Uterus (tissue), 4 donors: ENCODE data around the gene CEBPG. TPM values are rescaled to one million over a fixed set of nuclear protein-coding genes. Genes with fewer than 3 reads are reported as not detected.

Experiments used
- DNase-seq, 2 donors: peaks; one replicate each; pipeline ENCODE4 v3.0.0-alpha.2; 2019 to 2020
- H3K27ac ChIP-seq, 2 donors: fragments of 200-600 bp; sonication (generic); 1 replicate in 1 of 2; 2 replicates in 1 of 2; pipeline ENCODE4 v1.5.1; 2016 to 2018
- H3K27me3 ChIP-seq, 2 donors: fragments of 200-600 bp; sonication (generic); one replicate each; pipeline ENCODE4 v1.5.1; 2018 to 2019; ENCODE audit warnings: control low read depth in 1 of 2
- H3K36me3 ChIP-seq, 2 donors: fragments of 200-600 bp; sonication (generic); one replicate each; pipeline ENCODE4 v1.5.1; 2019; ENCODE audit warnings: control low read depth in 1 of 2
- H3K4me1 ChIP-seq, 2 donors: fragments of 200-600 bp; sonication (generic); one replicate each; pipeline ENCODE4 v1.5.1; 2018 to 2019; ENCODE audit warnings: control low read depth in 1 of 2
- H3K4me3 ChIP-seq, 2 donors: fragments of 200-600 bp; sonication (generic); 1 replicate in 1 of 2; 2 replicates in 1 of 2; pipeline ENCODE4 v1.5.1; 2018 to 2019; ENCODE audit warnings: mild to moderate bottlenecking in 1 of 2
- H3K9me3 ChIP-seq, 2 donors: fragments of 200-600 bp; sonication (generic); one replicate each; pipeline ENCODE4 v1.5.1; 2019; ENCODE audit warnings: control low read depth in 1 of 2
- POLR2A ChIP-seq, 2 donors: fragments of 450-650 bp; IDR thresholded peaks; one replicate each; pipeline ENCODE4 v1.6.1; 2016; ENCODE audit warnings: antibody characterized with exemption in 2 of 2, mild to moderate bottlenecking in 1 of 2, moderate library complexity in 1 of 2
- intact Hi-C: fragments of 100-400 bp; cut with DNase I; formaldehyde crosslinking; loops from one replicate; pipeline ENCODE4 v1.15.1; 2023; ENCODE audit warnings: low total_unique reads
- total RNA-seq, 4 donors: library from RNA; depleted of rRNA in 3 of 4; stranded (reverse); fragments of >200 nt in 3 of 4; gene quantifications; one replicate each; pipeline versions ENCODE4 v1.1.0 to v1.2.4, GENCODE V29; 2014 to 2023
- TF ChIP-seq, protein P1 (sequence below), 4 experiments: fragments of 200-600 bp in 2 of 4; fragments of 450-650 bp in 2 of 4; sonication (generic) in 2 of 4; IDR thresholded peaks; one replicate each; pipeline ENCODE4 v1.5.1; 2016 to 2019; ENCODE audit warnings: antibody characterized with exemption in 4 of 4, mild to moderate bottlenecking in 2 of 4, moderate library complexity in 1 of 4
- donor health status: DM: yes; HTN: yes; CAD: no.

The CEBPG gene
- total RNA-seq, 4 donors from 2014 or later, result 10.3 to 33.3 (median 25.5) TPM

DNA sequence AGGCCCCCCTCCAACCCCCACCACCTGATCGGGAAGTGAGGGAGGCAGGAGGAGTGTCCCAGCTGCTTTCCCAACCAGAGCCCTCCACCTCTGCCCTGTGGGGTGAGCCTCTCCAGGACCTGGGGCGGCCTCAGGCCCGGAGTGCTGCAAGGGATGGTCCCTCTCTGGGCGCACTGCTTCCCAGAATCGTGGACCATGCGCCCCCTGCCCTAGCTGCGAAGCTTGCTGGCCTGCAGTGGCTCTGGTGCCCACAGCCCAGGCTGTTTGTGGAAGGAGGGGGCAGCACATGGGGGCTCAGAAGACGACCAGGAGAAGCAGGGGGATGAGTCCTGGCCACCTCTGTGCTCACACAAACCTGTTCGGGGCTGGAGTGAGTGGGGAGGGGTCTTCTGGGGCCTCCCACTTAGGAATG, 33.6 kb downstream of the CEBPG start:
- H3K27ac ChIP-seq, result no peak overlapping the region
- no peak for DNase-seq
- H3K4me1 ChIP-seq, result no peaks in the 10 kb centered on the region
- H3K27me3 ChIP-seq, result no peaks in the 10 kb centered on the region
- no peaks in the 10 kb centered on the region for H3K9me3 ChIP-seq
- H3K4me3 ChIP-seq, result no peak overlapping the region
- TF ChIP-seq POLR2A (IDR thresholded peaks at IDR 0.05), result peak in 1 of 2 donors; percentile 4
- TF ChIP-seq, protein P1, sequence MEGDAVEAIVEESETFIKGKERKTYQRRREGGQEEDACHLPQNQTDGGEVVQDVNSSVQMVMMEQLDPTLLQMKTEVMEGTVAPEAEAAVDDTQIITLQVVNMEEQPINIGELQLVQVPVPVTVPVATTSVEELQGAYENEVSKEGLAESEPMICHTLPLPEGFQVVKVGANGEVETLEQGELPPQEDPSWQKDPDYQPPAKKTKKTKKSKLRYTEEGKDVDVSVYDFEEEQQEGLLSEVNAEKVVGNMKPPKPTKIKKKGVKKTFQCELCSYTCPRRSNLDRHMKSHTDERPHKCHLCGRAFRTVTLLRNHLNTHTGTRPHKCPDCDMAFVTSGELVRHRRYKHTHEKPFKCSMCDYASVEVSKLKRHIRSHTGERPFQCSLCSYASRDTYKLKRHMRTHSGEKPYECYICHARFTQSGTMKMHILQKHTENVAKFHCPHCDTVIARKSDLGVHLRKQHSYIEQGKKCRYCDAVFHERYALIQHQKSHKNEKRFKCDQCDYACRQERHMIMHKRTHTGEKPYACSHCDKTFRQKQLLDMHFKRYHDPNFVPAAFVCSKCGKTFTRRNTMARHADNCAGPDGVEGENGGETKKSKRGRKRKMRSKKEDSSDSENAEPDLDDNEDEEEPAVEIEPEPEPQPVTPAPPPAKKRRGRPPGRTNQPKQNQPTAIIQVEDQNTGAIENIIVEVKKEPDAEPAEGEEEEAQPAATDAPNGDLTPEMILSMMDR (IDR thresholded peaks at IDR 0.05), result no peak
- no peaks in the 10 kb centered on the region for H3K36me3 ChIP-seq
- intact Hi-C loops, result loop anchor here (2.0 to 10.0 kb wide), 3 partner anchors 112 to 1395 kb away; no protein-coding TSS in a partner anchor

DNA sequence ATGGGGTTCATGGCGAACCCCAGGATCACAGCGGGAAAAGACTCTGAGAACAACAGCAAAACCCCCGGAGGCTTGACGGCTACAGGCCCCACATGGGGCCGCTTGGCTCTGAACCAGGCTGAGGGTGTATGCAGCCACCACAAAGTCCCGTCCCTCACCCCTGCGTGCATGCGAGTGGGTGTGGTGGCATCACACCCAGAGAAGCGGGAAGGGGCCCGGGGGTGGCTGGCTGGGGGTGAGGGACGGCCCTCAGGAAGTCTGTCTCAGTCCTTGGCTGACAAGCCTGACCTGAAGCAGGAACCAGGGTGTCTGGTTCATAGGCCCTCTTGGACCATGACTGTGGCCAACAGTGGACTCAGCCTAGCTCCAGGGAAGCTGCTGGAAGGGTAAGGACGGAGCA, 34.2 kb downstream of the CEBPG start:
- Histone ChIP-seq H3K4me3 (no peak overlapping the region), H3K27ac (no peak overlapping the region), H3K36me3 (no peaks in the 10 kb centered on the region), H3K27me3 (no peaks in the 10 kb centered on the region), H3K4me1 (no peaks in the 10 kb centered on the region), H3K9me3 (no peaks in the 10 kb centered on the region)
- no peak for DNase-seq
- intact Hi-C loops, result loop anchor here (2.0 to 10.0 kb wide), 3 partner anchors 113 to 1395 kb away; no protein-coding TSS in a partner anchor
- TF ChIP-seq, protein P1 (IDR thresholded peaks at IDR 0.05), result no peak
- no peak for TF ChIP-seq POLR2A (IDR thresholded peaks at IDR 0.05)

DNA sequence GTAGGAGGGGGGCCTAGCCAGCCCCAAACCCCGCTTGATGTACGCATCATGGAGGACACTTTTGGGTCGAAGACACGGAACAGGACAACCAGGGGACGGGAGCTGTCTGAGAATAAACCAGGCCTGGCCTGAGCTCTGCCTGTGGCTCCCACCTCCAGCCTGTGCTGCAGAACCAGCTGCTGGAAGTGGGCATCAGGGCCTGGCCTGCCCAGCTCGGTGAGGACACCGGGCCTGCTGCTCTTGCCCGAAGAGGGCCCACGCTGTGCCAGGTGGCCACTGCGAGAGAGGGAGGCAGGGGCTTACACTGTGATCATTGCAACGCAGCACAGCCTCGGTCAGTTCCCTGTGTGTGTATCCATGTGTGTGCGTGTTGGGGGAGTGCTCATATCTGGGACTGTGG, 34.6 kb downstream of the CEBPG start:
- no peak for DNase-seq
- Histone ChIP-seq H3K9me3 (no peaks in the 10 kb centered on the region), H3K36me3 (no peaks in the 10 kb centered on the region), H3K27me3 (no peaks in the 10 kb centered on the region), H3K27ac (no peak overlapping the region), H3K4me1 (no peaks in the 10 kb centered on the region), H3K4me3 (no peak overlapping the region)
- intact Hi-C loops, result loop anchor here (5.0 to 10.0 kb wide), 2 partner anchors 113 to 1394 kb away; no protein-coding TSS in a partner anchor
- no peak for TF ChIP-seq POLR2A (IDR thresholded peaks at IDR 0.05)
- TF ChIP-seq, protein P1 (IDR thresholded peaks at IDR 0.05), result no peak

DNA sequence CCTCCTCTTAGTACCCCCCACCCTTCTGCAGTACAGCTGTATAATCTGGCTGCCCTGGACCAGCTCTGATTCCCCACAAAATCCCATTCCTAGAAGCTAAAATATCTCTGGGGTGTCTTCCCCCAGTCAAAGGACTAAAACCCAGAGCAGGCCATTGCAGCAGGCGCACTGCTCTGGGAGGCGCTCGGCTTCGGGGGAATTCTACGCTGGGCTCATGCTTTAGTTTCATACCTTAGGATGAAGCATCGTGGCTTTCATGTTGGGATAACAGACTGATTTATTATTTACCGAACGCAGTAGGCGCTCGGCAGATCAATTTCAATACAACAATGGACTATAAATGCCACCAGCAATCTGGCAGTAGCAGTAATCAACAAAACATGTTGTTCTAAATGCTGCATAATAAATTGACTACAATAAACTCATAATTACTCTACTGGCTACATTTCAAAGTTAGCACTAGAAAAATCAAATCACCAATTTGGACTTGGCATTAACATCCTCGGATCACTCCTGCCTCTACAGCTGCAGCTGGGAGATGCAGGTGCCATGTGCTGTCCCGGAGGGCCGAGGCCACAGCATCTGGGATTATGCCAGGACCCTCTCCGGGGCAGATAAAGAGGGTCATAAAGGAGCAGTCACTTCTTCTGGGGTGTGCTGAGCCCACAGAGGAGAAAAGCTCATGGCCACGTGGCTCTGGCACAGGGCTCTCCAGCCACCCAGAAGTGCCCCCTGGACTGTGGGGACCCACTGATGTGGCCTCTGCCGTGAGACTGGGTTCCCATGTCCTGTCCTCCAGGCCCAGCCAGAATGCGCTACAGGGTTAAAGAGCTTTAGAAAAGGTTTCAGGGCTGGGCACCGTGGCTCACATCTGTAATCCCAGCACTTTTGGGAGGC, 35.3 kb downstream of the CEBPG start:
- no peak for DNase-seq
- H3K4me3 ChIP-seq, result no peak overlapping the region
- TF ChIP-seq, protein P1 (IDR thresholded peaks at IDR 0.05), result no peak
- TF ChIP-seq POLR2A (IDR thresholded peaks at IDR 0.05), result no peak
- H3K27me3 ChIP-seq, result no peaks in the 10 kb centered on the region
- H3K27ac ChIP-seq, result no peak overlapping the region
- no peaks in the 10 kb centered on the region for H3K9me3 ChIP-seq
- H3K36me3 ChIP-seq, result no peaks in the 10 kb centered on the region
- H3K4me1 ChIP-seq, result no peaks in the 10 kb centered on the region
- intact Hi-C loops, result loop anchor here (5.0 to 10.0 kb wide), 2 partner anchors 114 to 1394 kb away; no protein-coding TSS in a partner anchor
